D721Med (cell line): ENCODE measurements around the gene SCNN1B.
"Not testable (repeated sequence)": the region's sequence is repeated elsewhere in the genome, so short reads cannot be mapped to it uniquely, and the experiment has no call there.

Experiments used
- DNase-seq: peaks from one replicate; pipeline ENCODE4 v3.0.0; 2011; ENCODE audit warnings: low spot score; ENCODE audit not compliant: insufficient read length
- FAIRE-seq: peaks from 2 replicates; lab custom pipeline; 2011; peaks lifted over from hg19 to GRCh38; lab: Jason Lieb, UNC
- CTCF ChIP-seq: IDR thresholded peaks from 2 replicates; pipeline ENCODE4 v1.5.1; 2012; ENCODE audit warnings: mild to moderate bottlenecking, control low read depth; ENCODE audit not compliant: insufficient read depth; ENCODE audit errors: missing control alignments

Gene SCNN1B, protein sequence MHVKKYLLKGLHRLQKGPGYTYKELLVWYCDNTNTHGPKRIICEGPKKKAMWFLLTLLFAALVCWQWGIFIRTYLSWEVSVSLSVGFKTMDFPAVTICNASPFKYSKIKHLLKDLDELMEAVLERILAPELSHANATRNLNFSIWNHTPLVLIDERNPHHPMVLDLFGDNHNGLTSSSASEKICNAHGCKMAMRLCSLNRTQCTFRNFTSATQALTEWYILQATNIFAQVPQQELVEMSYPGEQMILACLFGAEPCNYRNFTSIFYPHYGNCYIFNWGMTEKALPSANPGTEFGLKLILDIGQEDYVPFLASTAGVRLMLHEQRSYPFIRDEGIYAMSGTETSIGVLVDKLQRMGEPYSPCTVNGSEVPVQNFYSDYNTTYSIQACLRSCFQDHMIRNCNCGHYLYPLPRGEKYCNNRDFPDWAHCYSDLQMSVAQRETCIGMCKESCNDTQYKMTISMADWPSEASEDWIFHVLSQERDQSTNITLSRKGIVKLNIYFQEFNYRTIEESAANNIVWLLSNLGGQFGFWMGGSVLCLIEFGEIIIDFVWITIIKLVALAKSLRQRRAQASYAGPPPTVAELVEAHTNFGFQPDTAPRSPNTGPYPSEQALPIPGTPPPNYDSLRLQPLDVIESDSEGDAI

GRCh38 chr16:23302045-23302956 lies at the start of gene SCNN1B:
SCNN1B (plus strand) TSS chr16:23302302; CDS start chr16:23348600, 46,298 bp downstream.
- no peak for DNase-seq
- TF ChIP-seq CTCF: no peak
- no peak for FAIRE-seq

DNA sequence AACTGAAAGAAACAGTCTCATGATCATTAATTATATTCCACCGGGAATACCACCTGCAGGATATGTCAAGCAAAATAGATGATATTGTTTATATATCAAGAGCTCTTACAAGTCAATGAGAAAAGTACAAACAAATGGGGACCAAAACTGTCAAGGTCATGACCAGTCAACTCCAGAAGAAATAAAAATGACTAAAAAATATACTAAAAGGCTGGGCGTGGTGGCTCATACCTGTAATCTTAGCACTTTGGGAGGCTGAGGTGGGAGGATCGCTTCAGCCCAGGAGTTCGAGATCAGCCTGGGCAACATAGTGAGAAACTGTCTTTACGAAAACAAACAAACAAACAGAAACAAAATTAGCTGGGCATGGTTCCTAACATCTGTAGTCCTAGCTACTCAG lies 49.8 kb upstream of the SCNN1B start:
- DNase-seq: no peak
- TF ChIP-seq CTCF: no peak
- FAIRE-seq: no peak

GRCh38 chr16:23253650-23254049 lies 48.5 kb upstream of the SCNN1B start:
- DNase-seq, FAIRE-seq: not testable (repeated sequence)

DNA sequence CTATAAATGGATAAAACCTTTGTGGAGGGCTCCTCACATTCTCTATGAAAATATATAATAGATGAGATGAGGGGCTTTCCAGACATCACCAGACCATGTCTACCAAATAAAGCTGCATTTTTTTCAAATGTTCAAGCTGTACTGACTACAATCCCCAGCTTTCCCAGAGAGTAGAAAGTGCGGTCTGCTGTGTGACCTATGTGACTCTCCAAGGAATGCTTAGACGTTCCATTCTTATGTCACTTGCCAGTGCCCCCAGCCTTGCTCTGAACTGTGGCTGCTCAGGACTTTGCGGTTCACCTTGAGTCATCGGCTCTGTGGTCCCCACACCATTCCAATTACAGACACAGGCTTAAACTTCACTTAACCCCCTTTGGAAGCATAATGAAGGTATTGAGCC lies 47.8 kb upstream of the SCNN1B start:
- TF ChIP-seq CTCF: no peak
- FAIRE-seq: no peak
- DNase-seq: no peak

DNA sequence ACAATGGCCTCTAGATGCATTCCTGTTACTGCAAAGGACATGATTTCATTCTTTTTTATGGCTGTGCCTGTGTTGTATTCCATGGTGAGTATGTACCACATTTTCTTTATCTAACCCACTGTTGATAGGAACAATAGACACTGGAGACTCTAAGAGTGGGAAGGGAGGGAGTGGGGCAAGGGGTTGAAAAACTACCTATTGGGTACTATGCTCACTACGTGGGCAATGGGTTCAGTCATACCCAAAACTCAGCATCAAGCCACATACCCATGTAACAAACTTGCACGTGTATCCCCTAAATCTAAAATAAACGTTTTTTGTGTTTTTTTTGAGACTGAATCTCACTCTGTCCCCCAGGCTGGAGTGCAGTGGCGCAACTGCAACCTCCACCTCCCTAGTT lies 47.1 kb upstream of the SCNN1B start:
- TF ChIP-seq CTCF: no peak
- DNase-seq: no peak
- no peak for FAIRE-seq

- no peak for TF ChIP-seq CTCF
- FAIRE-seq (no peak), DNase-seq (no peak)
Observed at GRCh38 chr16:23256440-23256839, 45.7 kb upstream of the SCNN1B start.

- DNase-seq: no peak
- no peak for FAIRE-seq
- TF ChIP-seq CTCF: no peak
Observed at GRCh38 chr16:23257682-23258081, 44.4 kb upstream of the SCNN1B start.
